A673 (cell line): ENCODE measurements around the gene ZGLP1. TPM values are rescaled to one million over a fixed set of nuclear protein-coding genes. Genes with fewer than 3 reads are reported as not detected.
A peak's percentile ranks its signal among the peaks of the same experiment; 100 is the strongest.

Experiments
- Bru-seq: library from RNA; stranded (reverse); fragments of 400-500 nt; gene quantifications from one replicate; lab custom pipeline; 2021; lab: Mats Ljungman, UMichigan
- BruChase-seq, 2 experiments: library from RNA; stranded (reverse); fragments of 400-500 nt; gene quantifications; one replicate each; lab custom pipeline; 2021; lab: Mats Ljungman, UMichigan
- BruUV-seq: library from RNA; stranded (reverse); fragments of 400-500 nt; replicated peaks from 2 replicates; lab custom pipeline; 2021; lab: Mats Ljungman, UMichigan
- CTCF ChIA-PET: fragments of 300-600 bp; sonication (Branson Sonifier 250); formaldehyde crosslinking; loops from one replicate; lab custom pipeline; 2022; ENCODE audit warnings: antibody characterized with exemption; lab: Charles Lee
- POLR2A ChIA-PET: fragments of 300-600 bp; sonication (Branson Sonifier 250); formaldehyde crosslinking; loops from one replicate; lab custom pipeline; 2022; ENCODE audit warnings: antibody characterized with exemption; ENCODE audit not compliant: low non-redundant PET; lab: Charles Lee
- DNase-seq: peaks from one replicate; pipeline ENCODE4 v3.0.0-alpha.2; 2015; ENCODE audit warnings: low spot score
- H3K27ac ChIP-seq: fragments of 200-600 bp; sonication (generic); 2 replicates; pipeline ENCODE4 v1.5.1; 2016; ENCODE audit warnings: mixed run types, low read depth, mild to moderate bottlenecking, mixed read lengths, antibody characterized with exemption, low read length; ENCODE audit not compliant: poor library complexity, severe bottlenecking
- H3K27me3 ChIP-seq: fragments of 200-600 bp; sonication (generic); replicated peaks from 2 replicates; pipeline ENCODE4 v1.6.1; 2017; ENCODE audit warnings: mixed run types, low read depth, mild to moderate bottlenecking, mixed read lengths, antibody characterized with exemption, low read length; ENCODE audit not compliant: insufficient read depth, poor library complexity
- H3K36me3 ChIP-seq: fragments of 200-600 bp; sonication (generic); 2 replicates; pipeline ENCODE4 v1.6.1; 2016; ENCODE audit warnings: mixed run types, mild to moderate bottlenecking, mixed read lengths, antibody characterized with exemption, low read length; ENCODE audit not compliant: insufficient read depth, poor library complexity, severe bottlenecking
- H3K4me1 ChIP-seq: fragments of 200-600 bp; sonication (generic); 2 replicates; pipeline ENCODE4 v1.6.1; 2017; ENCODE audit warnings: mixed run types, mild to moderate bottlenecking, mixed read lengths, antibody characterized with exemption, low read length; ENCODE audit not compliant: insufficient read depth, poor library complexity, severe bottlenecking
- H3K4me3 ChIP-seq: fragments of 200-600 bp; sonication (generic); 2 replicates; pipeline ENCODE4 v1.5.1; 2016; ENCODE audit warnings: low read depth, mixed run types, mild to moderate bottlenecking, mixed read lengths, low read length; ENCODE audit not compliant: poor library complexity, severe bottlenecking
- H3K9me3 ChIP-seq: fragments of 200-600 bp; sonication (generic); 2 replicates; pipeline ENCODE4 v1.6.1; 2016; ENCODE audit warnings: mixed run types, low read depth, mild to moderate bottlenecking, mixed read lengths, antibody characterized with exemption, low read length; ENCODE audit not compliant: poor library complexity, severe bottlenecking
- CTCF ChIP-seq: fragments of 300-800, 200-600 bp; sonication (generic); conservative IDR thresholded peaks from 2 replicates; pipeline ENCODE4 v1.5.1; 2017; ENCODE audit warnings: low read depth, mild to moderate bottlenecking, antibody characterized with exemption, low read length, moderate library complexity, mixed read lengths
- EZH2 ChIP-seq: fragments of 200-600 bp; sonication (generic); IDR thresholded peaks from 2 replicates; pipeline ENCODE4 v1.6.1; 2017; ENCODE audit warnings: borderline replicate concordance, low read depth, mild to moderate bottlenecking, mixed read lengths, antibody characterized with exemption, low read length; ENCODE audit not compliant: poor library complexity, severe bottlenecking
- intact Hi-C: fragments of 100-400 bp; cut with micrococcal nuclease; formaldehyde crosslinking; loops from one replicate; pipeline ENCODE4 v1.10.0; 2022; ENCODE audit not compliant: unreplicated experiment
- long read RNA-seq: library from polyadenylated mRNA; stranded (forward); transcript quantifications from one replicate; pipeline ENCODE4 v2.0.0, GENCODE V29; 2022
- total RNA-seq: library from RNA; stranded (reverse); gene quantifications from 2 replicates; pipeline ENCODE4 v1.2.3, GENCODE V29; 2021

ZGLP1 gene
- total RNA-seq, result 7.2 TPM in 2 replicates
- percentile 44 among the genes with signal in this experiment for Bru-seq, nascent RNA
- percentile 55 among the genes with signal in this experiment for BruChase-seq, experiment 1, labeled RNA remaining after a 2-hour chase
- BruChase-seq, experiment 2, labeled RNA remaining after a 6-hour chase, result percentile 63 among the genes with signal in this experiment
- long read RNA-seq, partial matches to known transcripts, result 0 of 3 reads
- long read RNA-seq, other reads (novel, unspliced or antisense), result 0 of 3 reads

- intact Hi-C loops, result no loop called here
- Histone ChIP-seq H3K4me1 (peaks cover 6% of the 10 kb centered on the region), H3K36me3 (no peaks in the 10 kb centered on the region), H3K27me3 (no peaks in the 10 kb centered on the region), H3K9me3 (no peaks in the 10 kb centered on the region), H3K4me3 (no peak within 1 kb of the TSS), H3K27ac (no peak within 1 kb of the TSS)
- DNase-seq, result no peak
- POLR2A ChIA-PET, result no interaction called here
- TF ChIP-seq CTCF (no peak), EZH2 (no peak)
- CTCF ChIA-PET, result no interaction called here
- BruUV-seq, result no TSS peak
Measured at GRCh38 chr19:10309423-10309822, at the start of gene ZGLP1. Gene ZGLP1 (minus strand): TSS chr19:10309815.

GRCh38 chr19:10356431-10356830 lies 46.8 kb upstream of the ZGLP1 start:
- no peak overlapping the region for H3K27ac ChIP-seq
- H3K4me1 ChIP-seq, result no peaks in the 10 kb centered on the region
- TF ChIP-seq CTCF (no peak), EZH2 (no peak)
- POLR2A ChIA-PET, result no interaction called here
- intact Hi-C loops, result no loop called here
- no peaks in the 10 kb centered on the region for H3K27me3 ChIP-seq
- H3K4me3 ChIP-seq, result no peak overlapping the region
- no TSS peak for BruUV-seq
- DNase-seq, result no peak
- H3K36me3 ChIP-seq, result peaks cover 13% of the 10 kb centered on the region
- CTCF ChIA-PET, result no interaction called here
- H3K9me3 ChIP-seq, result no peaks in the 10 kb centered on the region

- Histone ChIP-seq H3K4me3 (no peak overlapping the region), H3K27me3 (no peaks in the 10 kb centered on the region), H3K27ac (no peak overlapping the region), H3K36me3 (peaks cover 13% of the 10 kb centered on the region), H3K9me3 (no peaks in the 10 kb centered on the region), H3K4me1 (no peaks in the 10 kb centered on the region)
- intact Hi-C loops, result no loop called here
- peak; percentile 69 for DNase-seq
- ChIA-PET POLR2A (no interaction called here), CTCF (no interaction called here)
- TF ChIP-seq EZH2 (no peak), CTCF (no peak)
- BruUV-seq, result no TSS peak
Measured at GRCh38 chr19:10353793-10354391, 44.3 kb upstream of the ZGLP1 start.
